Measurements from ENCODE around the gene EMILIN1.
A peak's percentile ranks its signal among the peaks of the same experiment; 100 is the strongest.

EMILIN1 gene

GRCh38 chr2:27081984-27082772, 3.8 kb downstream of the EMILIN1 start:
- DNase-seq: no peak

GRCh38 chr2:27082773-27083409, 4.5 kb downstream of the EMILIN1 start:
- DNase-seq: no peak

GRCh38 chr2:27083410-27084296, 5.2 kb downstream of the EMILIN1 start:
- no peak for DNase-seq

GRCh38 chr2:27084297-27085061, 6.1 kb downstream of the EMILIN1 start:
- no peak for DNase-seq

- DNase-seq: no peak
Observed at GRCh38 chr2:27085062-27085672, 6.8 kb downstream of the EMILIN1 start.

GRCh38 chr2:27085673-27086089, 7.3 kb downstream of the EMILIN1 start:
- DNase-seq: peak; percentile 60

GRCh38 chr2:27086090-27086723, 7.8 kb downstream of the EMILIN1 start:
- peak; percentile 99 for DNase-seq

GRCh38 chr2:27086724-27087593, 8.5 kb downstream of the EMILIN1 start, which contains the start of gene KHK:
TSS of gene KHK (plus strand) at chr2:27086772. CDS start at chr2:27087260, 488 bp downstream.
- DNase-seq: no peak

GRCh38 chr2:27087823-27088410, 9.5 kb downstream of the EMILIN1 start:
- DNase-seq: no peak

GRCh38 chr2:27088634-27089033, 10.2 kb downstream of the EMILIN1 start:
- no peak for DNase-seq

GRCh38 chr2:27089111-27089954, 10.9 kb downstream of the EMILIN1 start:
- no peak for DNase-seq

GRCh38 chr2:27091746-27092695, 13.6 kb downstream of the EMILIN1 start:
- no peak for DNase-seq

- no peak for DNase-seq
Observed at GRCh38 chr2:27092696-27093429, 14.4 kb downstream of the EMILIN1 start.

- no peak for DNase-seq
Observed at GRCh38 chr2:27093430-27094352, 15.3 kb downstream of the EMILIN1 start.

GRCh38 chr2:27094353-27094984, 16.1 kb downstream of the EMILIN1 start:
- no peak for DNase-seq

GRCh38 chr2:27095427-27095744, 17.0 kb downstream of the EMILIN1 start:
- DNase-seq: no peak

Measured in stimulated activated CD8-positive, alpha-beta memory T cell treated with anti-CD3 and anti-CD28 coated beads, Interleukin-4, amount 100 ng/mL, for 48 hours (primary cell).